Activated T-helper 1 cell treated with anti-CD3 and anti-CD28 coated beads, Interleukin-12 subunit alpha, Interleukin-12 subunit beta, Interleukin-2, Interleukin-4 antibody, amounts not matched to agents 30 ng/mL and 10 ng/mL and 1 ng/mL, durations not matched to agents 14 hours and 24 hours and 36 hours (primary cell): ENCODE measurements around the gene GNB4. TPM values are rescaled to one million over a fixed set of nuclear protein-coding genes. Genes with fewer than 3 reads are reported as not detected.

Experiments used
- DNase-seq: peaks from one replicate; pipeline ENCODE4 v3.0.0; 2021; ENCODE audit warnings: low spot score
- H3K27ac Mint-ChIP-seq: one replicate; pipeline ENCODE4 v1.8.0; 2021; ENCODE audit warnings: mild to moderate bottlenecking, mixed read lengths
- H3K27me3 Mint-ChIP-seq: one replicate; pipeline ENCODE4 v1.8.0; 2022; ENCODE audit warnings: mild to moderate bottlenecking, moderate library complexity, mixed read lengths; ENCODE audit not compliant: insufficient read depth
- H3K36me3 Mint-ChIP-seq: one replicate; pipeline ENCODE4 v1.8.0; 2021; ENCODE audit warnings: low read depth, mixed read lengths
- H3K4me1 Mint-ChIP-seq: one replicate; pipeline ENCODE4 v1.8.0; 2021; ENCODE audit warnings: low read depth, mixed read lengths
- H3K4me3 Mint-ChIP-seq: one replicate; pipeline ENCODE4 v1.8.0; 2021; ENCODE audit warnings: mild to moderate bottlenecking, moderate library complexity, mixed read lengths
- H3K9me3 Mint-ChIP-seq: one replicate; pipeline ENCODE4 v1.8.0; 2021; ENCODE audit warnings: mixed read lengths
- intact Hi-C: fragments of 100-400 bp; cut with micrococcal nuclease; formaldehyde crosslinking; loops from one replicate; pipeline ENCODE4 v1.15.1; 2024
- total RNA-seq: library from RNA; stranded (reverse); gene quantifications from 2 replicates; pipeline ENCODE4 v1.2.3, GENCODE V29; 2022

Gene GNB4
- total RNA-seq, 1 donor from 2014 or later = 13.9 TPM

DNA sequence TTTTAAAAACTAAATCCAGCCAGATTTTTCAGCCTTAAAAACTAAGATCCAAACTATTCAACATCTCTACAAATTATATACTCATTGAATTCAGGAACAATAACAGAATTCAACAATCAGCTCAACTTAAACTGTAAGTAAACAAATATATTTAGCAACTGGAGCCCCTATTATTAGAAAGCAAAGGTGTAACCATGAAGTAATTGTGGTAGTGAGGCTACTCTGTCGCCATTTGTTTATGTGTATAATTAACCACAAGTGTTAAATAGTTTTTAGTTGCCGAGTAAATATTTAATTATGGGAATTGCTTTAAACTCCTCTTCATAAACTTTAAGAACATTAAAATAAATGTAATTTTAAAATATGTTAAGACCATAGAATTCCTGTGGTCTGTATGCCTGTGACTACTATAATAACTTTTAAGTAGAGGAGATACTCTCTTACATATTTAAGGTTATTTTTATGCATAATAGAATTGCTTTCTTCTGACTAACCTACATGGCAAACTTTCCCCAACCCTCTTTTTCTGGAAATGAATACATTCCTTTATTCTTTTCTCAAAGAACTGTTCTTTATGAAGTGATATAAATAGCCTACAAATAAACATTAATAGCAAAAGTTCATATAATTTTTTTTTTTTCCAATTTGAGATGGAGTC lies 52.6 kb downstream of the GNB4 start:
- intact Hi-C loops = no loop called here
- Mint-ChIP-seq H3K9me3 (no peaks in the 10 kb centered on the region), H3K27me3 (no peaks in the 10 kb centered on the region), H3K27ac (no peak overlapping the region), H3K36me3 (peaks cover 18% of the 10 kb centered on the region), H3K4me1 (no peaks in the 10 kb centered on the region), H3K4me3 (no peak overlapping the region)
- DNase-seq = no peak

- H3K36me3 Mint-ChIP-seq = peaks cover 23% of the 10 kb centered on the region
- H3K27me3 Mint-ChIP-seq = no peaks in the 10 kb centered on the region
- no peak for DNase-seq
- intact Hi-C loops = no loop called here
- H3K27ac Mint-ChIP-seq = no peak overlapping the region
- no peaks in the 10 kb centered on the region for H3K9me3 Mint-ChIP-seq
- H3K4me1 Mint-ChIP-seq = no peaks in the 10 kb centered on the region
- H3K4me3 Mint-ChIP-seq = no peak overlapping the region
Observed at GRCh38 chr3:179391906-179392305, 59.4 kb downstream of the GNB4 start.

DNA sequence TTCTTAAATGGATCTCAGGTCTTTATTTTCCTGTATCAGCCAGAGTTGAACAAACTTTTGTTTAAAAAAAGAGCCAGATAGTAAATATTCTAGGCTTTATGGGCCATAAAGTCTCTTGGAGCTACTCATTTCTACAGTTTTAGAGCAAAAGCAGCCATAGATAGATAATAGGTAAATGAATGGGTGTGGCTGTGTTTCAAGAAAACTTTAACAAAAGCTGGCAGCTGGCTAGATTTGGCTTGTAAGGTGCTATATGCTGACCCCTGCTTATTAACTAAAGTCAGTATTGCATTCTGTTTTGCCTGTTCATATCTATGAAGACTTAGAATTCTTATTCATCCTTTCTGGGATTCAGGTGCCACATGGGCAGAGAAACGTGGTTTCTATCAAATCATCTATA lies 74.8 kb downstream of the GNB4 start:
- intact Hi-C loops = no loop called here
- Mint-ChIP-seq H3K27ac (no peak overlapping the region), H3K36me3 (peaks cover 26% of the 10 kb centered on the region), H3K4me1 (no peaks in the 10 kb centered on the region), H3K4me3 (no peak overlapping the region), H3K27me3 (no peaks in the 10 kb centered on the region), H3K9me3 (no peaks in the 10 kb centered on the region)
- no peak for DNase-seq

GRCh38 chr3:179375091-179375999 lies 75.9 kb downstream of the GNB4 start:
- no peak overlapping the region for H3K27ac Mint-ChIP-seq
- peaks cover 22% of the 10 kb centered on the region for H3K36me3 Mint-ChIP-seq
- DNase-seq = no peak
- intact Hi-C loops = no loop called here
- no peaks in the 10 kb centered on the region for H3K9me3 Mint-ChIP-seq
- no peaks in the 10 kb centered on the region for H3K4me1 Mint-ChIP-seq
- H3K4me3 Mint-ChIP-seq = no peak overlapping the region
- H3K27me3 Mint-ChIP-seq = no peaks in the 10 kb centered on the region

DNA sequence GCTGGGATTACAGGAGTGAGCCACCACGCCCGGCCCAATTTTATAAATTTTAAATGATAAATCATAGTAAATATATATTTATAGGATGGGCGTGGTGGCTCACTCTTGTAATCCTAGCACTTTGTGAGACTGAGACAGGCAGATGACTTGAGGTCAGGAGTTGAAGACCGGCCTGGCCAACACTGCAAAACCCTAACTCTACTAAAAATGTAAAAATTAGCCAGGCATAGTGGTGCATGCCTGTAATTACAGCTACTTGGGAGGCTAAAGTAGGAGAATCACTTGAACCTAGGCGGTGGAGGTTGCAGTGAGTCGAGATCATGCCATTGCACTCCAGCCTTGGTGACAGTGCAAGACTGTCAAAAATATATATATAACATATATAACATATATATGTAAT lies 77.3 kb downstream of the GNB4 start:
- Mint-ChIP-seq H3K4me1 (no peaks in the 10 kb centered on the region), H3K36me3 (peaks cover 17% of the 10 kb centered on the region), H3K4me3 (no peak overlapping the region), H3K27me3 (no peaks in the 10 kb centered on the region), H3K9me3 (no peaks in the 10 kb centered on the region), H3K27ac (no peak overlapping the region)
- intact Hi-C loops = no loop called here
- DNase-seq = no peak

DNA sequence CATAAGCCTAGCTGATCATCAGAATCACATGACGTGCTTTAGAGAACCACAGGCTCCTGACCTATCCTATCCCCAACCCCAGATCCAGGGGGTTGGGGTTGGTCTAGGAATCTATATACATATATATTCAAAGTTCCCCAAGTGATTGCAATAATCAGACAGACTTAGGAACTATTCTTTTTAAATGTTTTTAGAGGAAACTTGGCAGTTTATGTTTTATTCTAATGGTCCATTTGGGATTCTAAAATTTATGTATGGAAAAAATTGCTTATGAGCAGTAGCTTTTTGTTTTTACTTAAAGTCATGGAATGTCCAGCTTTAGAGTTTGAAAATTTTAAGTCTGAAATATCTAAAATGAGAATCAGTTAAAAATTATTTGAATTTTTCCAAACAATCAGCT lies 81.6 kb downstream of the GNB4 start:
- no peak for DNase-seq
- H3K9me3 Mint-ChIP-seq = no peaks in the 10 kb centered on the region
- H3K36me3 Mint-ChIP-seq = peaks cover 21% of the 10 kb centered on the region
- intact Hi-C loops = no loop called here
- no peaks in the 10 kb centered on the region for H3K4me1 Mint-ChIP-seq
- no peak overlapping the region for H3K27ac Mint-ChIP-seq
- no peaks in the 10 kb centered on the region for H3K27me3 Mint-ChIP-seq
- no peak overlapping the region for H3K4me3 Mint-ChIP-seq

DNA sequence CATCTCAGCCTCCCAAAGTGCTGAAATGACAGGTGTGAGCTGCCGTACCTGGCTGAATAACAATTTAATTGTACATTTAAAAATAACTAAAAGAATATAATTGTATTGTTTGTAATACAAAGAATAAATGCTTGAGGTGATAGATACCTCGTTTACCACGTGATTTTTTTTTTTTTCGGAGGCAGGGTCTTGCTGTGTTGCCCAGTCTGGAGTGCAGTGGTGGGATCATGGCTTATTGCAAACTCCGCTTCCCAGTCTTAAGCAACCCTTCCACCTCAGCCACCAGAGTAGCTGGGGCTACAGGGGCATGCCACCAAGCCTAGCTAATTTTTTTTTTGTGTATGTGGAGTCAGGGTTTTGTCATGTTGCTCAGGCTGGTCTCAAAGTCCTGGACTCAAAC lies 87.9 kb downstream of the GNB4 start:
- H3K27ac Mint-ChIP-seq = no peak overlapping the region

DNA sequence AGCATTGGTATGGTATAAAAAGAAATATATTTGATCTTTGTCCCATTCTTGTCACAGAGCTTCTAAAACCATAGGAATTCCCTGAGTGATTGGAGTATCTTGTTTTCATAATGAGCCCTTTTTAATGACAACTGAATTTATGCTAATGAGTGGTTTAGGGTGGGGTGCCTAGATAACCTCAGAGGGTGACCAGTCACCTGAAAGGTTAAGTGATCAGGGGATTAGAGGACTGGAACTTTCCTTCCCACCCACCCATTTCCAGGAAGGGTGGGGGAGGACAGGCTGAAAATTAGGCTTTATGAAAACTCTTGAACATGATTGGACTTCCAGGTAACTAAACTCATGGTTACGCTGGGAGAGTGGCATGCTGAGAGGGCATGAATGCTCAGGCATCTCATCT lies 95.3 kb downstream of the GNB4 start:
- DNase-seq = no peak

More for the DNA sequence above, 87.9 kb downstream of the GNB4 start:
- Mint-ChIP-seq H3K9me3 (no peaks in the 10 kb centered on the region), H3K4me3 (no peak overlapping the region), H3K36me3 (peaks cover 37% of the 10 kb centered on the region), H3K4me1 (no peaks in the 10 kb centered on the region), H3K27me3 (no peaks in the 10 kb centered on the region)
- no peak for DNase-seq
- intact Hi-C loops = no loop called here

GRCh38 chr3:179348325-179349013 lies 102.8 kb downstream of the GNB4 start:
- Mint-ChIP-seq H3K9me3 (no peaks in the 10 kb centered on the region), H3K27ac (peak overlapping the region; percentile 96), H3K36me3 (peaks cover 17% of the 10 kb centered on the region), H3K4me3 (peak overlapping the region; percentile 98), H3K4me1 (peaks cover 27% of the 10 kb centered on the region), H3K27me3 (no peaks in the 10 kb centered on the region)
- intact Hi-C loops = loop anchor here (5.0 kb wide), 2 partner anchors 104 to 1254 kb away; partner anchors contain the start of genes GNB4 and TTC14
- DNase-seq = no peak

More for the DNA sequence above, 95.3 kb downstream of the GNB4 start:
- Mint-ChIP-seq H3K27ac (no peak overlapping the region), H3K4me1 (peaks cover 25% of the 10 kb centered on the region), H3K4me3 (no peak overlapping the region), H3K27me3 (no peaks in the 10 kb centered on the region), H3K9me3 (no peaks in the 10 kb centered on the region), H3K36me3 (peaks cover 61% of the 10 kb centered on the region)
- intact Hi-C loops = no loop called here

DNA sequence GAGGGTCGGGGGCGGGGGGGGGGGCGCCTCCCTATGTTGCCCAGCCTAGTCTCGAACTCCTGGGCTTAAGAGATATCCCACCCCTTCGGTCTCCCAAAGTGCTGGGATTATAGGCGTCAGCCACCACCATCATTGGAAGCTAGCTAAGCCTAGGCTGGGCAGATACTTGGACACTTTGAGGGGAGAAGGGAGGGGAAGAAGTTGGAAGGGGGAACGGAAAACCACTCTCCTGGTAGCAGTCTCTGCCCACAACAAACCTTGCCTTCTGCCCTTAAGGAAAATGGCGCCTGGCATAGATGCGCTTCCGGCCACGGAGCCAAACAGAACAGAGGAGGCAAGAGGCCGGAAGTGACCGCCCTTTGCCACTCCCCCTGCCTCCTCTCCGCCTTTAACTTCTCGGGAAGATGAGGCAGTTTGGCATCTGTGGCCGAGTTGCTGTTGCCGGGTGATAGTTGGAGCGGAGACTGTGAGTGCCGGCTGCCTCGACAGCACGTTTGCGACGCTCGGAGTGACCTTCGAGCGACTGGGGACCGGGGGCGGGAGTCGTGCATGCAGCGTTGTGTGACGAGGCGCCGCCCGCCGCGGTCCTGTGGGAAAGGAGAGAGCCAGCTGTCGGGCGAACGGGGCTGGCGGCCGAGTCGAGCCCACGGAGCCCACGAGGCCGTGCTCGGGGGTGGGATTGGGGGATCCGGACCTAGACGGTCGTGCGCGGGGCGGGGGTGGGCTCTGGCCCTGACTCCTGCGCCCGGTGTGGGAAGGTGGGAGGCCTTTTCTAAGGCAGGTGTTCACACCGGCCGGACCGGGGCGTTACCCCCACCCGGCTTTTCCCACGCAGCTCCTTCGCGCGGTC lies 103.7 kb downstream of the GNB4 start, which contains the start of gene MFN1:
Gene MFN1, plus strand, starts transcription at position 365 of the 850 bp plus-strand sequence. CDS start 1,143 bp downstream, outside the sequence.
- H3K9me3 Mint-ChIP-seq = no peaks in the 10 kb centered on the region
- peak within 1 kb of the TSS; percentile 98 for H3K4me3 Mint-ChIP-seq
- peak; percentile 87 for DNase-seq

More for the DNA sequence above, 103.7 kb downstream of the GNB4 start, which contains the start of gene MFN1:
- intact Hi-C loops = loop anchor here (1.0 to 5.0 kb wide), 9 partner anchors 23 to 1565 kb away; partner anchors contain the start of genes ACTL6A, FXR1, GNB4 and MRPL47
- Mint-ChIP-seq H3K36me3 (peaks cover 13% of the 10 kb centered on the region), H3K27me3 (no peaks in the 10 kb centered on the region), H3K27ac (peak within 1 kb of the TSS; percentile 96), H3K4me1 (peaks cover 25% of the 10 kb centered on the region)
